DOHH2 (cell line): ENCODE measurements around the gene TFAP2A.

Source experiments
- EZH2phosphoT487 ChIP-seq: fragments of 200-600 bp; sonication (generic); IDR thresholded peaks from 2 replicates; pipeline ENCODE4 v1.6.1; 2017; ENCODE audit warnings: borderline replicate concordance, mild to moderate bottlenecking, antibody characterized with exemption, low read length, moderate library complexity, mixed read lengths
- TF ChIP-seq, protein P1 (sequence below): fragments of 200-600 bp; sonication (generic); IDR thresholded peaks from one replicate; pipeline ENCODE4 v1.5.1; 2014; ENCODE audit warnings: antibody characterized with exemption, mild to moderate bottlenecking, low read depth, low read length; ENCODE audit not compliant: poor library complexity, severe bottlenecking

DNA sequence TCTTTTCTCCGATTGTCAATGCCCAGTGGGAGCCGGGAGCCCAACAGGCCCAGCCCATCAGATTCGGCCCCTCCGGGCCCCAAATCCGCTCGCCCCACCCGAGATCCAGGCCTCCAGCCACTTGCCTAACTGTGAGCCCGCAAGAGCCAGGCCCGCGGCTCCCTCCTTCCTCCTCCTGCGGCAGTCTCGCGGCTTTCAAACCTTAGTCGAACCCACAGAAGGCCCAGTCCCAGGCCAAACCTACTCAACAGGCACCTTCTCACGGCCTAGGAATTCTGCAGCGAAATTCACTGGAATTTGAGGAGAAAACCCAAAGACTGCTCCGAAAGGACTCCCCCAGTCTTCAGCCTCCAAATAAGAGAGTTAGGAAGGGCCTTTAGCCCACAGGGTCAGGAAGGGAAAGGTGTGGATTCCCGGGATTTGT lies 2.8 kb upstream of the TFAP2A start:
- TF ChIP-seq, protein P1, sequence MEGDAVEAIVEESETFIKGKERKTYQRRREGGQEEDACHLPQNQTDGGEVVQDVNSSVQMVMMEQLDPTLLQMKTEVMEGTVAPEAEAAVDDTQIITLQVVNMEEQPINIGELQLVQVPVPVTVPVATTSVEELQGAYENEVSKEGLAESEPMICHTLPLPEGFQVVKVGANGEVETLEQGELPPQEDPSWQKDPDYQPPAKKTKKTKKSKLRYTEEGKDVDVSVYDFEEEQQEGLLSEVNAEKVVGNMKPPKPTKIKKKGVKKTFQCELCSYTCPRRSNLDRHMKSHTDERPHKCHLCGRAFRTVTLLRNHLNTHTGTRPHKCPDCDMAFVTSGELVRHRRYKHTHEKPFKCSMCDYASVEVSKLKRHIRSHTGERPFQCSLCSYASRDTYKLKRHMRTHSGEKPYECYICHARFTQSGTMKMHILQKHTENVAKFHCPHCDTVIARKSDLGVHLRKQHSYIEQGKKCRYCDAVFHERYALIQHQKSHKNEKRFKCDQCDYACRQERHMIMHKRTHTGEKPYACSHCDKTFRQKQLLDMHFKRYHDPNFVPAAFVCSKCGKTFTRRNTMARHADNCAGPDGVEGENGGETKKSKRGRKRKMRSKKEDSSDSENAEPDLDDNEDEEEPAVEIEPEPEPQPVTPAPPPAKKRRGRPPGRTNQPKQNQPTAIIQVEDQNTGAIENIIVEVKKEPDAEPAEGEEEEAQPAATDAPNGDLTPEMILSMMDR, result no peak
- TF ChIP-seq EZH2phosphoT487, result no peak
